Stimulated activated CD4-positive, alpha-beta T cell treated with anti-CD3 and anti-CD28 coated beads, TNF-alpha, amount 100 ng/mL, for 1 hour (primary cell): ENCODE results near the gene DNAJC7.
"Not testable (repeated sequence)": the region's sequence is repeated elsewhere in the genome, so short reads cannot be mapped to it uniquely, and the experiment has no call there.

Experiments used
- DNase-seq, 3 donors: peaks; one replicate each; pipeline ENCODE4 v3.0.0-alpha.2; 2020; ENCODE audit warnings: low read depth in 3 of 3, low spot score in 1 of 3

DNAJC7 gene

GRCh38 chr17:41959336-41960095 lies 57.7 kb downstream of the DNAJC7 start:
- no peak for DNase-seq

- DNase-seq = no peak
Observed at GRCh38 chr17:41959030-41959335, 58.3 kb downstream of the DNAJC7 start.

GRCh38 chr17:41957869-41958439 lies 59.3 kb downstream of the DNAJC7 start:
- no peak for DNase-seq

GRCh38 chr17:41957031-41957868 lies 60.0 kb downstream of the DNAJC7 start:
- DNase-seq = no peak

- no peak for DNase-seq
Observed at GRCh38 chr17:41956522-41956921, 60.7 kb downstream of the DNAJC7 start.

GRCh38 chr17:41948762-41949460 lies 68.3 kb downstream of the DNAJC7 start:
- no peak for DNase-seq

GRCh38 chr17:41944943-41945342 lies 72.3 kb downstream of the DNAJC7 start:
- no peak for DNase-seq

- DNase-seq = no peak
Observed at GRCh38 chr17:41943492-41943891, 73.7 kb downstream of the DNAJC7 start.

GRCh38 chr17:41942626-41943373 lies 74.4 kb downstream of the DNAJC7 start:
- no peak for DNase-seq

GRCh38 chr17:41941168-41941567 lies 76.1 kb downstream of the DNAJC7 start:
- DNase-seq = no peak

- DNase-seq = no peak
Observed at GRCh38 chr17:41939693-41940090, 77.5 kb downstream of the DNAJC7 start.

GRCh38 chr17:41939044-41939692 lies 78.1 kb downstream of the DNAJC7 start:
- DNase-seq = no peak

GRCh38 chr17:41937970-41938954 lies 79.0 kb downstream of the DNAJC7 start:
- no peak for DNase-seq

- DNase-seq = no peak
Observed at GRCh38 chr17:41935641-41936040, 81.6 kb downstream of the DNAJC7 start.

- DNase-seq = no peak
Observed at GRCh38 chr17:41932816-41933389, 84.3 kb downstream of the DNAJC7 start.

GRCh38 chr17:41931715-41932114 lies 85.5 kb downstream of the DNAJC7 start:
- DNase-seq = not testable (repeated sequence)

- DNase-seq = not testable (repeated sequence)
Observed at GRCh38 chr17:41930833-41931156, 86.4 kb downstream of the DNAJC7 start.

- DNase-seq = peak; percentile 86 to 89 (median 88)
Observed at GRCh38 chr17:41930009-41930832, 87.0 kb downstream of the DNAJC7 start, which contains the start of gene ODAD4. ODAD4 (plus strand) TSS chr17:41930617; CDS start chr17:41930724, 107 bp downstream.
